D721Med (cell line): ENCODE results near the gene HRC.

Experiments
- DNase-seq: peaks from one replicate; pipeline ENCODE4 v3.0.0; 2011; ENCODE audit warnings: low spot score; ENCODE audit not compliant: insufficient read length
- FAIRE-seq: peaks from 2 replicates; lab custom pipeline; 2011; peaks lifted over from hg19 to GRCh38; lab: Jason Lieb, UNC
- TF ChIP-seq, protein P1 (sequence below): IDR thresholded peaks from 2 replicates; pipeline ENCODE4 v1.5.1; 2012; ENCODE audit warnings: mild to moderate bottlenecking, control low read depth; ENCODE audit not compliant: insufficient read depth; ENCODE audit errors: missing control alignments

Gene HRC

DNA sequence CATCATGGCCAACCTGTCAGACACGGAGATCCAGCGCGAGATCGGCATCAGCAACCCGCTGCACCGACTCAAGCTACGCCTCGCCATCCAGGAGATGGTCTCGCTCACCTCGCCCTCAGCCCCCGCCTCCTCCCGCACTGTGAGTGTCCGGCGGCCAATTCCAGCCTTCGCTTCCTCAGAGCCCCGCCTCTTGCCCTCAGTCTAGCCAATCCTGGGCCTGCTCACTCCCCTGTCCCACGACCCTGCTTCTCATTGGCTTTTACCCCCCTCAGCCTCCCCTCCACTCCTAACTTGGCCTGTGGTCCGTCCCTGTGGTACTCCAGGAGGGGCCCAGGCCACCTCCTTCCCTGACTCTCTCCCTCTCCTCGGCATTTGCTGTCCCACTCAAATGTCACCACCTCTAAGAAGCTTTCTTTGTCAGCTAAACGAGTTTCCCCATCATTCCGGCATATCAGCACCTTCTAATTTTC, 12.3 kb downstream of the HRC start:
- TF ChIP-seq, protein P1, sequence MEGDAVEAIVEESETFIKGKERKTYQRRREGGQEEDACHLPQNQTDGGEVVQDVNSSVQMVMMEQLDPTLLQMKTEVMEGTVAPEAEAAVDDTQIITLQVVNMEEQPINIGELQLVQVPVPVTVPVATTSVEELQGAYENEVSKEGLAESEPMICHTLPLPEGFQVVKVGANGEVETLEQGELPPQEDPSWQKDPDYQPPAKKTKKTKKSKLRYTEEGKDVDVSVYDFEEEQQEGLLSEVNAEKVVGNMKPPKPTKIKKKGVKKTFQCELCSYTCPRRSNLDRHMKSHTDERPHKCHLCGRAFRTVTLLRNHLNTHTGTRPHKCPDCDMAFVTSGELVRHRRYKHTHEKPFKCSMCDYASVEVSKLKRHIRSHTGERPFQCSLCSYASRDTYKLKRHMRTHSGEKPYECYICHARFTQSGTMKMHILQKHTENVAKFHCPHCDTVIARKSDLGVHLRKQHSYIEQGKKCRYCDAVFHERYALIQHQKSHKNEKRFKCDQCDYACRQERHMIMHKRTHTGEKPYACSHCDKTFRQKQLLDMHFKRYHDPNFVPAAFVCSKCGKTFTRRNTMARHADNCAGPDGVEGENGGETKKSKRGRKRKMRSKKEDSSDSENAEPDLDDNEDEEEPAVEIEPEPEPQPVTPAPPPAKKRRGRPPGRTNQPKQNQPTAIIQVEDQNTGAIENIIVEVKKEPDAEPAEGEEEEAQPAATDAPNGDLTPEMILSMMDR, result no peak
- FAIRE-seq (no peak), DNase-seq (peak; percentile 95)

DNA sequence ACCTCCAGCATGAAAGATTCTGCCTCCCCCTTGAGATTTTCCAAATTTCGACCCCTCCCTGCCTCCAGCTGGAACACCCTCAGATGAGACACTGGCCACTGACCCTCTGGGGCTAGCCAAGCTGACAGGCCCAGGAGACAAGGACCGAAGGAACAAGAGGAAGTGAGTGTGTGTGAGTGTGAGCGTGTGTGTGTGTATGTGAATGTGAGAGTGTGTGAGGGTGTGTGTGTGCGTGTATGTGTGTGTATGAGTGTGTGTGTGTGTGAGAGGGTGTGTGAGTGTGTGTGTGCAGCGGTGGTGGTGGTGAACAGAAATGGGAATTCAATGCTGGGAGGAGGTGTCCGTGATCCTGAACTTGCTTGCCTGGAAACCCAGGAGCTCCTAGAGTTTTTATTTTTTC, 13.8 kb downstream of the HRC start:
- DNase-seq (no peak), FAIRE-seq (no peak)
- TF ChIP-seq, protein P1, result no peak

DNA sequence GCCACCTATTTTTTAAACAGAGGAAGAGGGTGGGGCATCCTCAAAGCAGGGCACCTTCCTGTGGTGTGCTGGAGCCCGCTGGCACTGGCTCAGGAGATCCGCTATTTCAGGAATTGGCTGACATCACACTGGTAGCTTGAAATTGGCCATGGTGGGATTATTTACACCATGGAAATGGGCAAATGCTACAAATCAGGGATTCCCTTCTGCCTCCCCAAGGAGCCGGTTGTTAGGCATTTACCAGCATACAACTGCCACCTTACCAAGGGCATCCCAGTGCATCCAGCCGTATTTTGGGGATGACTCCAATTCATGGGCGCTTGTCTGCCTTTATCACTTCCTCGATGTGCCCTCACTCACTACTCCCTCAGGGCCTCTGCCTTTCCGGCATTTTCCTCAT, 14.2 kb downstream of the HRC start:
- DNase-seq, result no peak
- FAIRE-seq, result no peak
- TF ChIP-seq, protein P1, result no peak

DNA sequence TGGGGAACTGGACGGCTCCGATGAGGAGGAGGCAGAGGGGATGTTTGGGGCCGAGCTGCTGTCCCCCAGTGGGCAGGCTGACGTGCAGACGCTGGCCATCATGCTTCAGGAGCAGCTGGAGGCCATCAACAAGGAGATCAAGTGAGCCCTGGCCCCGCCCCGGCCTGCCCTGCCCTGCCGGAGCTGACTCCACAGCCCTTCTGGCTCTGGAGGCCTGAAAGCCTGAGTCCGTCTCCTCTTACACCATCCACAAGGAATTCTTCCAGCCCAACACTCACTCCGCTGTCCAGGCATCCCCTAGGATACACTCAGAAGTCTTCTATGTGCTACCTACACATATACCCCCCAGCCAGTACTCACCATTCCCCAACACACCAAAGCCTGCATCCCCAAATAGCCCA, 18.4 kb downstream of the HRC start:
- TF ChIP-seq, protein P1, result no peak
- DNase-seq (no peak), FAIRE-seq (no peak)

DNA sequence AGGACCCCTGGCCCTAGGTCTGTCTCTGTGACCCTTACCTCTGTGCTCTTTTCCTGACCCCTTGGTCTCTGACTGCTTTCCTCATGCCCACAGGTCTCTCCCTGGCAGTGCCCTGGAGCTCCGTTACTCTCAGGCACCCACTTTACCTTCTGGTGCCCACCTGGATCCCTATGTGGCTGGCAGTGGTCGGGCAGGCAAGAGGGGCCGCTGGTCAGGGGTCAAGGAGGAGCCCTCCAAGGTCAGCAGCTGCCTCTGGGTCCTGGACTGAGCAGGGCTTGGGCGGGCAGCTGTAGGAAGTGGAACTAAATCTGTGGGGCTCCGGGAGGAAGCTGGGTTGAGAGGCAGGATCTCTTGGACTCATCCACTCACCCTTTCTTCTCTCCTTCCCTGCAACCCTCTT, 19.5 kb downstream of the HRC start:
- TF ChIP-seq, protein P1, result no peak
- FAIRE-seq, result no peak
- DNase-seq, result no peak

DNA sequence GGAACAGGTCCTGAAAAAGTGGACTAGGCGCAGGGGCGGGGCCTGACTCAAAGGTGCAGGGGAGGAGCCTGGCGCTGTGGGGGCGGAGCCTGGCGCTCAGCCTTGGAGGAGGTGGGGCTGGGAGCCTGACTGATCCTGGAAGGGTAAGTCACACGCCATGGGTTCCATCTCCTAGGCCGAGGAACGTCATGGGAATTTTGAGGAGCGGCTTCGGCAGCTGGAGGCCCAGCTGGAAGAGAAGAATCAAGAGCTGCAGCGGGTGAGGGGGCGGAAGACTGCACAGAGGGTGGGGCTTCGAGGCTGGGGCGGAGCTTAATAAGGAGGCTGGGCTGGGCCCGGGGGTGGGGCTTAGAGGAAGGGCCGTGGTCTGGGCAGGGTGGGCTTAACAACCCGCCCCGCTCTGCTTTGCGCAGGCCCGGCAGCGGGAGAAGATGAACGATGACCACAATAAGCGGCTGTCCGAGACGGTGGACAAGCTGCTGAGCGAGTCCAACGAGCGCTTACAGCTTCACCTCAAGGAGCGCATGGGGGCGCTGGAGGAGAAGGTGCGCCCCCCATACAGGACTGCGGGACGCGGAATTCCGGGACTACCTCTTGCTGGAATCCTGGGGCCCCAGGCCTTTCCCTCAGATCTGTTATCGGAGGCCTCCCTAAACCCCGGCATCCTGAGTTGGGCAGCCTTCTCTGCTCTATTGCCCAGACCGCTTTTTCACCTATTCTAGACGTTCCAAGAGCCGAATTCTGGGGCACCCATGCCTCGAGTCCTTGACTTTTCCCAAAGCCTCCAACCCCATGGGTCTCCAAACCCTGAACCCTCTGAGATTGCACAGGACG, 21.4 kb downstream of the HRC start:
- TF ChIP-seq, protein P1, result no peak
- no peak for DNase-seq
- FAIRE-seq, result no peak

DNA sequence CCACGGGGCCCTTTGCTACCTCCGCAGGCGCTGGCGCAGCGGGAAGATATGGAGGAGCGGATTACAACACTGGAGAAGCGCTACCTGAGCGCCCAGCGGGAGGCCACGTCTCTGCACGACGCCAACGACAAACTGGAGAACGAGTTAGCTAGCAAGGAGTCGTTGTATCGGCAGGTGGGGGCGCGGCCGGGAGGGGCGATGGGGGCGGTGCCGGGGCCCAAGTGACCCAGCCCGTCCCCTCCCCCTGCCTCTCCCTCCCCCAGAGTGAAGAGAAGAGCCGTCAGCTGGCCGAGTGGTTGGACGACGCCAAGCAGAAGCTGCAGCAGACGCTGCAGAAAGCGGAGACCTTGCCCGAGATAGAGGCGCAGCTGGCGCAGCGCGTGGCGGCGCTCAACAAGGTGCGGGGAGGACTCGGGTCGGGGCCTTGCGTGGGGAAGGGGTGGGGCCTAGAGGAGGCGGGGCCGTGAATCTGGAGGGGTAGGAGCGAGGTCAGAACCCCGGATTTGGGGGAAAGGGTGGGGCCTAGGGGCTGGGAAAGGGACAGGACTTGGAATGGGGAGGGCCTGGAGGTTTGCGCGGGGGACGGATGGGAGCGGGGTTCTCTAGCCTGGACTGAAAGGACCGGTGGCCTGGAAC, 22.1 kb downstream of the HRC start:
- TF ChIP-seq, protein P1, result no peak
- no peak for DNase-seq

More for the DNA sequence above, 22.1 kb downstream of the HRC start:
- FAIRE-seq, result no peak
